Uterus (tissue), 2 donors: Measurements from ENCODE around the gene RAP1GAP.

Experiments
- CTCF ChIP-seq, 4 experiments: fragments of 200-600 bp in 2 of 4; fragments of 450-650 bp in 2 of 4; sonication (generic) in 2 of 4; IDR thresholded peaks; one replicate each; pipeline ENCODE4 v1.5.1; 2016 to 2019; ENCODE audit warnings: antibody characterized with exemption in 4 of 4, mild to moderate bottlenecking in 2 of 4, moderate library complexity in 1 of 4
- POLR2A ChIP-seq, 2 donors: fragments of 450-650 bp; IDR thresholded peaks; one replicate each; pipeline ENCODE4 v1.6.1; 2016; ENCODE audit warnings: antibody characterized with exemption in 2 of 2, mild to moderate bottlenecking in 1 of 2, moderate library complexity in 1 of 2

GRCh38 chr1:21579791-21580190, 89.4 kb downstream of the RAP1GAP start:
- TF ChIP-seq CTCF (IDR thresholded peaks at IDR 0.05) (no peak), POLR2A (IDR thresholded peaks at IDR 0.05) (no peak)
